Right cardiac atrium (tissue), 5 donors: Measurements from ENCODE around the gene CLHC1. TPM values are rescaled to one million over a fixed set of nuclear protein-coding genes. Genes with fewer than 3 reads are reported as not detected.
"Not testable (repeated sequence)": the region's sequence is repeated elsewhere in the genome, so short reads cannot be mapped to it uniquely, and the experiment has no call there.

Experiments
- ATAC-seq, 2 donors: fragments of 200-7000 bp; cut with Tn5 transposase; one replicate each; pipeline versions ENCODE4 v1.8.0 to v1.9.1; 2020; ENCODE audit warnings: moderate library complexity in 2 of 2, mild to moderate bottlenecking in 1 of 2
- DNase-seq, 3 donors: peaks; one replicate each; pipeline ENCODE4 v3.0.0-alpha.2; 2020
- H3K27ac ChIP-seq: one replicate; pipeline ENCODE4 v1.5.1; 2013; ENCODE audit warnings: mild to moderate bottlenecking, low read length, control low read depth, moderate library complexity
- H3K27me3 ChIP-seq: one replicate; pipeline ENCODE4 v1.6.1; 2013; ENCODE audit not compliant: control insufficient read depth, insufficient read depth
- H3K4me1 ChIP-seq: one replicate; pipeline ENCODE4 v1.6.1; 2013; ENCODE audit warnings: low read length; ENCODE audit not compliant: control insufficient read depth, insufficient read depth
- H3K4me3 ChIP-seq: one replicate; pipeline ENCODE4 v1.5.1; 2013; ENCODE audit warnings: low read length, control low read depth
- H3K9me3 ChIP-seq: one replicate; pipeline ENCODE4 v1.6.1; 2013; ENCODE audit warnings: low read length; ENCODE audit not compliant: control insufficient read depth
- WGBS: extraction: QIAGEN DNeasy Blood & Tissue Kit; methylation state at CpG from one replicate; pipeline ENCODE4 v1.1.7; 2013; 5-methylcytosine and 5-hydroxymethylcytosine counted together
- intact Hi-C, 4 donors: fragments of 100-400 bp; cut with DNase I; formaldehyde crosslinking; loops; one replicate each; pipeline versions ENCODE4 v1.11.0 to v1.14.0; 2022 to 2023
- polyA plus RNA-seq: library from polyadenylated mRNA; stranded (reverse); fragments of 200-250 nt; gene quantifications from one replicate; pipeline ENCODE4 v1.2.3, GENCODE V29; 2013
- total RNA-seq, 4 donors: library from RNA; stranded (reverse); fragmentation: NEBNext Ultra II Directional; extraction: Animal tissue kit (Norgen Biotek cat#: 25700); gene quantifications; one replicate each; pipeline ENCODE4 v1.2.1, GENCODE V29; 2021
- donor health status: healthy with polysubstance abuse.
- donor health status: DM: no; HTN: yes; CAD: no.
- donor health status: DM: no; HTN: no; CAD: no.
- donor health status: DM: no; HTN: yes; CAD: no; lungs with severe emphysema.
- donor health status: DM: yes; HTN: yes; CAD: no.

CLHC1 gene
- total and polyA plus RNA-seq, 5 donors = 4.4 to 9.0 (median 7.3) TPM

DNA sequence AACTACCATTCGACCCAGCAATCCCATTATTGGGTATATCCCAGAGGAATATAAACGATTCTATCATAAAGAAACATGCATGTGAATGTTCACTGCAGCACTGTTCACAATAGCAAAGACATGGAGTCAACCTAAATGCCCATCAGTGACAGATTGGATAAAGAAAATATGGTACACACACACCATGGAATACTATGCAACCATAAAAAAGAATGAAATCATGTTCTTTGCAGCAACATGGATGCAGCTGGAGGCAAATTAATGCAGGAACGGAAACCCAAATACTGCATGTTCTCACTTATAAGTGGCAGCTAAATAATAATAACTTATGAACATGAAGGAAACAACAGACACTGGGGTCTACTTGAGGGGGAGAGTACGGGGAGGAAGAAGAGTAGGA is 105.5 kb downstream of the CLHC1 start:
- H3K4me1 ChIP-seq, DNase-seq, H3K27ac ChIP-seq, intact Hi-C loops, H3K27me3 ChIP-seq, ATAC-seq, H3K4me3 ChIP-seq, H3K9me3 ChIP-seq: not testable (repeated sequence)
- WGBS = 95% methylated on average over 4 of the region's 4 CpGs

Other genes starting within 250 kb of the CLHC1 start
- gene RTN4, start 181.8 kb downstream of the CLHC1 start, total RNA-seq = 100 to 1,000 TPM; 242 to 283 (median 249) TPM
- gene RTN4, start 181.8 kb downstream of the CLHC1 start, polyA plus RNA-seq = 183 TPM
- gene RPS27A, start 395 bp upstream of the CLHC1 start, total RNA-seq = 100 to 1,000 TPM; 469 to 564 (median 541) TPM
- 986 TPM for gene RPS27A, start 395 bp upstream of the CLHC1 start, polyA plus RNA-seq
- gene MTIF2, start 36.9 kb upstream of the CLHC1 start, total RNA-seq = 10 to 100 TPM; 28.2 to 39.6 (median 35.8) TPM
- gene MTIF2, start 36.9 kb upstream of the CLHC1 start, polyA plus RNA-seq = 30.2 TPM
- 10 to 100 TPM; 30.9 to 40.6 (median 32.4) TPM for gene CCDC88A, start 187.6 kb upstream of the CLHC1 start, total RNA-seq
- 18.1 TPM for gene CCDC88A, start 187.6 kb upstream of the CLHC1 start, polyA plus RNA-seq